Activated naive CD4-positive, alpha-beta T cell treated with anti-CD3 and anti-CD28 coated beads, Interleukin-2, amount 50 U/mL, for 24 hours (primary cell): ENCODE results near the gene WBP2.
"Not testable (repeated sequence)": the region's sequence is repeated elsewhere in the genome, so short reads cannot be mapped to it uniquely, and the experiment has no call there.

Experiments used
- H3K27ac Mint-ChIP-seq: one replicate; pipeline ENCODE4 v1.8.0; 2021; ENCODE audit warnings: mild to moderate bottlenecking, mixed read lengths
- H3K27me3 Mint-ChIP-seq: one replicate; pipeline ENCODE4 v1.8.0; 2021; ENCODE audit warnings: mixed read lengths
- H3K36me3 Mint-ChIP-seq: one replicate; pipeline ENCODE4 v1.8.0; 2021; ENCODE audit warnings: mixed read lengths
- H3K4me1 Mint-ChIP-seq: one replicate; pipeline ENCODE4 v1.8.0; 2021; ENCODE audit warnings: mixed read lengths
- H3K4me3 Mint-ChIP-seq: one replicate; pipeline ENCODE4 v1.8.0; 2021; ENCODE audit warnings: mild to moderate bottlenecking, mixed read lengths
- H3K9me3 Mint-ChIP-seq: one replicate; pipeline ENCODE4 v1.8.0; 2021; ENCODE audit warnings: mixed read lengths

WBP2 gene

DNA sequence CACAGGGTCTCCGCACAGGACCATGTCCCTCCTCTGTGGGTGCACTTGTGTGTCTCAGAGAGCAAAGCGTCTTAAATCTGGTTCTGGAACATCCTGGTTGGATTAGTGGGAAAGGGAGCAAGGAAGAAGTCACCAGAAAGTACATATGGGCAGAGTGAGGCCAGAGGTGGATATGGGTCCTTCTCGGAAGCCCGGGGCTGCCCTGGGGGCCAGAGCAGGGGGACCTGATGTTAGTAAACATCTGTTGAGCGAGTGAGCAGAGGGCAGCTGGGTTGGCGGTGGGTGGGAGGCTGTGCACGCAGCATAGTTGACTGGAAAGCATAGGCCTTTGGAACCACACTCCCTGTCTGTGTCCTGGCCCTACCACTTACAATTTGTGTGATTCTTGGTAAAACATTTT, 33.6 kb downstream of the WBP2 start:
- no peaks in the 10 kb centered on the region for H3K27me3 Mint-ChIP-seq
- H3K9me3 Mint-ChIP-seq: no peaks in the 10 kb centered on the region
- peak overlapping the region; percentile 76 for H3K27ac Mint-ChIP-seq
- H3K4me3 Mint-ChIP-seq: no peak overlapping the region
- H3K4me1 Mint-ChIP-seq: peaks cover 14% of the 10 kb centered on the region
- H3K36me3 Mint-ChIP-seq: peaks cover 2% of the 10 kb centered on the region

DNA sequence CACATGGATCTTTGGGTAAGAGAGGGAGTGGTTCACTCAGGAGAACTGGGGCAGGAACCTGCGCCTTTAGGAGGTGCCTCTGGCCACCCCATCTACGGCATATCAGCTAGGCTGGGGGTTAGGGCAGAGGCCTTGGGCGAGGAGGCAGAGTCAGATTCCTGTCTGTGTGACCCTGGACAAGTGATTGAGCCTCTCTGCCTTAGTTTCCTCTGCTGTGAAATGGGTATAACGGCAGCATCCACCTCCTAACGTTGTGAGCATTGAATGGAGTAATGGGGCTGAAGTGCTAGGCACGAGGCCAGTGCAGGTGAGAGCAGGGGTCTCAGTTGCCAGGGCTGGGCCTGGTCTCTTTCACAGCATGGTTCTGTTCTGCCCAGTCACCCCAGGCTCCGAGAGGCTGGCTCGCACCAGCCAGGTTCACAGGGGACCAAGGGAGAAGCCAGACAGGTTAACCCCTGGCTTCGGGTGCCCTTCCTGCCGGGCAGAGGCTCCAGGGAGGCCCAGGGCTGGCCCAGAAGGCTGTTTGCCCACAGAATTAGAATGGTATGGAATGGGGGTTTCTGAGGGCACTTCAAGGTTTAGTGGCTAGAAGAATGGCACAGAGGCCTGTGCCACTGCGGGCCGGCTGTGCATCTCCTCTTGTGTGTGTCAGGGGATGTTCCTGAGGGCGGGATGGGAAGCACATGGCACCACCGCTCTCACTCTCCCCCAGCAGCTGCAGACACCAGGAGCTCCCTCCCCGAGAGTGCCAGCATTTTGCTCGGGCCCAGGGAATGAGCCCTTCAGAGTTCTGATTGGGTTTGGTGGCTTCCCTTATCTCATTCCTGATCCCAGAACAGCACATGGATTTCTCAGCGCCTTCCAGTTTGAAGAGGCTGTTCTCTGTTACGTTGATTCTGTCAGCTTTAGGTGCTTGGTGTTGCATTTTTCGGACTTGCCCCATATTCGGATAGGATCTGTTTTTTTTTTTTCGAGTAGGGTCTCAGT, 34.7 kb downstream of the WBP2 start:
- H3K36me3 Mint-ChIP-seq: peaks cover 2% of the 10 kb centered on the region
- H3K4me1 Mint-ChIP-seq: peaks cover 14% of the 10 kb centered on the region
- H3K27ac Mint-ChIP-seq: no peak overlapping the region
- H3K27me3 Mint-ChIP-seq: no peaks in the 10 kb centered on the region
- no peaks in the 10 kb centered on the region for H3K9me3 Mint-ChIP-seq
- no peak overlapping the region for H3K4me3 Mint-ChIP-seq

DNA sequence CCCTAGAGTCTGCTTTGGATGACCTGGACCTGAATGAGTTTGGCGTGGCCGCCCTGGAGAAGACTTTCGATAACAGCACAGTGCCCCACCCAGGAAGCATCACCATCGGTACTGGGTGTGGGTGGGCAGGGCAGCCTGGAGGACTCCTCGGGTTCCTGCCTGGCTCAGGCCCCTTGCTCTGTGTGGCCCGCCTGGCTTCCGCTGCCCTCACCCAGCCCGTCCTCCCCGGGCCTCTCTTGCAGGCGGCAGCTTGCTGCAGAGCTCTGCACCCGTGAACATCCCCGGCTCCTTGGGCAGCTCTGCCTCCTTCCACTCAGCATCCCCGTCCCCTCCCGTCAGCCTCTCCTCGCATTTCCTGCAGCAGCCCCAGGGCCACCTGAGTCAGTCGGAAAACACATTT, 35.5 kb downstream of the WBP2 start:
- Mint-ChIP-seq H3K27me3 (no peaks in the 10 kb centered on the region), H3K27ac (no peak overlapping the region), H3K4me1 (peaks cover 14% of the 10 kb centered on the region), H3K36me3 (peaks cover 2% of the 10 kb centered on the region), H3K4me3 (no peak overlapping the region), H3K9me3 (no peaks in the 10 kb centered on the region)

DNA sequence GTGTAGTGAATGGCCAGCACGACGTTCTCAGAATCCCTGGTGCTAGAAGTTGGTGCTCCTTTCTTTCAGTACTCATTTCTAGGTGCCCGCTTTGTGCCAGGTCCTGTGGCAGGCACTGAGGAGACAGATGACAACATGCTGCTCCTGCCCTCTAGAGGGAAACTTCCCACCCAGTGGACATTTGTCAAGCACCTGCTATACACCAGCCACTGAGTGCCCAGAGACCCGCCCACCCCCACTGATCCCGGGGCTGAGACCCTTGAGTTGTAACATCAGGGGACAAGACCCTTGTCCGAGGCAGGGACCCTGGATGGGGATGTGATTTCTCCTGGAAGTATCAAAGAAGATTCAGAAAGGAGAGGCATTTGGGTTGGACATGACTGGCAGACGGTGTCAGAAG, 36.0 kb downstream of the WBP2 start:
- no peaks in the 10 kb centered on the region for H3K9me3 Mint-ChIP-seq
- no peaks in the 10 kb centered on the region for H3K27me3 Mint-ChIP-seq
- H3K4me3 Mint-ChIP-seq: no peak overlapping the region
- H3K4me1 Mint-ChIP-seq: peaks cover 14% of the 10 kb centered on the region
- H3K27ac Mint-ChIP-seq: no peak overlapping the region
- H3K36me3 Mint-ChIP-seq: peaks cover 2% of the 10 kb centered on the region

DNA sequence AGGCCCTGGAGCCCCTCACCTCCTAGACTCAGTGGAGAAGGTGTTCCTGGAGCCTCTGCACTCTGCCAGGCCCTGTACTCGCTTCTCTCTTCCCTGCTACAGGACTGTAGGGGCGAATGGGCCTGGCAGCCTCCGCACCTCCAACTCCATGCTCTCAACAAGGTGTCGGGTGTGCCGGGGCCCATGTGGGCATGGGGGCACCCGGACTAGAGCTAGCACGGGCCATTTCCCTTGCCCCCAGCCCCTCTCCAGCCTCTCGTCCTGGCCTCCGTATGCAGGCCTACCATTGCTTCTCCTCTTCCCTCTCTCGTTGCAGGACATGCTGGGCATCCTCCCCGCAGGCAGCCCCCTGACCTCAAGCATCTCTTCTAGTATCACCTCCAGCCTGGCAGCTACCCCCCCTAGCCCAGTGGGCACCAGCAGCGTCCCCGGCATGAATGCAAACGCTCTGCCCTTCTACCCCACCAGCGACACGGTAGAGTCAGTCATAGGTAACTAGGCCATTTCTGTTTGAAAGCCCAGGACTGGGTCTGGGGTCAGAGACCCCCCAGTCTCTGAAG, 36.7 kb downstream of the WBP2 start:
- no peak overlapping the region for H3K27ac Mint-ChIP-seq
- H3K36me3 Mint-ChIP-seq: peaks cover 2% of the 10 kb centered on the region
- no peaks in the 10 kb centered on the region for H3K9me3 Mint-ChIP-seq
- H3K4me1 Mint-ChIP-seq: peaks cover 14% of the 10 kb centered on the region
- no peaks in the 10 kb centered on the region for H3K27me3 Mint-ChIP-seq
- no peak overlapping the region for H3K4me3 Mint-ChIP-seq

DNA sequence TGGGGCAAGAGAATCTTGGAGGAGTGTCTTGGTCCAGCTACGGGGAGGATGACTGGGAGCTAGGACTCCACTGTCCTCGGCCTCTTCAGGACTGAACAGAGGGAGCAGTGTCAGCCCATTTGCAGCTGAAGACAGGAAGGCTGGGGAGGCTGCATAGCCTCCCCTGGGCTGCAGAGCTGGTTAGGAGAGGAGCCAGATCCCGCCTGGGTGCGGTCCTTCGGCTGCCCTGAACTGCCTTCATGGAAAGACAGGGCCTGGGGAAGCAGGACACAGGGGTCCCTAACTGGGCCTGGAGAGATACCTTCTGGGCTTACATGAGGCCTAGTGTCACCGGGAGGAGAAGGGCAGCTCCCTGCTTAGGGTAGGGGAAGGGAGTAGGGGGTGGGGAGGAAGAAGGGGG, 37.6 kb downstream of the WBP2 start:
- Mint-ChIP-seq H3K36me3 (peaks cover 2% of the 10 kb centered on the region), H3K27ac (no peak overlapping the region)

DNA sequence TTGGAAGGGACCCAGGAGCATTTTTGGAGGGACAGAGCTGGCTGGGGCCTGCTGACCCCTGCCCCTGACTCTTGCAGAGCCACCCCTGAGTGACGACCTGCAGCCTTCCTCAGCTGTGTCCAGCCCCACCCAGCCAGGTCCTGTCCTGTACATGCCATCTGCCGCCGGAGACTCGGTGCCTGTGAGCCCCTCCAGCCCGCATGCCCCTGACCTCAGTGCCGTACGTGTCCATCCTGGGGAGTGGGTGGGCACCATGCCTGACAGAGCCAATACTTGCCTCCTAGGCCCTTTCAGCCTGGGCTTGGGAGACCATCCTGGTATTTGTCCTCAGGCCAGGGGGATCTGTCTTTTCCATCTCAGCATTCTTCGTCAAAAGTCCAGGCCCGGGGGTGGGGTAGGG, 38.4 kb downstream of the WBP2 start:
- H3K36me3 Mint-ChIP-seq: peaks cover 2% of the 10 kb centered on the region
- peaks cover 6% of the 10 kb centered on the region for H3K4me1 Mint-ChIP-seq
- no peaks in the 10 kb centered on the region for H3K27me3 Mint-ChIP-seq
- no peak overlapping the region for H3K4me3 Mint-ChIP-seq
- H3K9me3 Mint-ChIP-seq: no peaks in the 10 kb centered on the region
- no peak overlapping the region for H3K27ac Mint-ChIP-seq

More for the DNA sequence above, 37.6 kb downstream of the WBP2 start:
- Mint-ChIP-seq H3K27me3 (no peaks in the 10 kb centered on the region), H3K4me3 (no peak overlapping the region), H3K4me1 (peaks cover 14% of the 10 kb centered on the region), H3K9me3 (no peaks in the 10 kb centered on the region)

DNA sequence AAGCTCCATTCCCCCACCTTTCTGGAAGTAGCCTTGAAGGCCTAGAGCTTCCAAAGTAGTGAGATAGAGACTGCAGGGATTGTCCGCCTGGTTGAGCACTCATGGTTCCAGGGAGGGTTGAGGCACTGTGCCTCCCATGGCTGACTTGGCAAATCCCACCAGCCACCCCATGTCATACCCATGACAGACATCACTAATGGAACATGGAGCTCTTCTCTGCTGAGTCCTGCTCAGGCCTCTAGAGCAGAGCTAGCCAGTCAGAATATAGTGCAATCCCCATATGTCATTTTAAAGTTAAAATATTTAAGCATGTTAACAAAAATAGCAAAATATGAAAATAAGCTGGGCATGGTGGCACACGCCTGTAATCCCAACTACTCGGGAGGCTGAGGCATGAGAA, 39.7 kb downstream of the WBP2 start:
- no peaks in the 10 kb centered on the region for H3K4me1 Mint-ChIP-seq
- H3K9me3 Mint-ChIP-seq: no peaks in the 10 kb centered on the region
- peaks cover 2% of the 10 kb centered on the region for H3K36me3 Mint-ChIP-seq
- no peak overlapping the region for H3K4me3 Mint-ChIP-seq
- no peak overlapping the region for H3K27ac Mint-ChIP-seq
- no peaks in the 10 kb centered on the region for H3K27me3 Mint-ChIP-seq

DNA sequence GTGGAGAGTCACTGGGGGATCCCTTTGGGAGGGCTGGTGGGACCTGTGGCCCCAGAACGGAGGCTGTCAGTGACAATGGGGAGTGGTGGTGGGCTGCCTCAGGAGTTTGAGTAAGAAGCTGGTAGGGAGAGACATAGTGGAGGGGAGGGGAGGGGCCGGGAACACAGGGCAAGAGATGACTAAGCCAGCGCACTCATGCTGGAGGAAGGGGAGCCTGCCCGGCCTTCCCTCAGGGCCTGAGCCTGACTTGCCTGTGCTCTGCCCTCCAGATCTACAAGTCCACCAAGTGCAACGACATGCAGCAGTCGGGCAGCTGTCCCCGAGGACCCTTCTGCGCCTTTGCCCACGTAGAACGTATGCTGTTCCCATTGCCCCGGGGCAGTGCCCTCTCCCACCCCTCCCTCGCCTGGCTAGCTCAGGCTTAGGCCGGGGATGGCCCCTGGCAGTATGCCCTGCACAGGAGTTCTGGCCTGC, 40.2 kb downstream of the WBP2 start:
- Mint-ChIP-seq H3K36me3 (peaks cover 2% of the 10 kb centered on the region), H3K4me3 (no peak overlapping the region), H3K4me1 (no peaks in the 10 kb centered on the region), H3K27ac (no peak overlapping the region), H3K9me3 (no peaks in the 10 kb centered on the region), H3K27me3 (no peaks in the 10 kb centered on the region)

DNA sequence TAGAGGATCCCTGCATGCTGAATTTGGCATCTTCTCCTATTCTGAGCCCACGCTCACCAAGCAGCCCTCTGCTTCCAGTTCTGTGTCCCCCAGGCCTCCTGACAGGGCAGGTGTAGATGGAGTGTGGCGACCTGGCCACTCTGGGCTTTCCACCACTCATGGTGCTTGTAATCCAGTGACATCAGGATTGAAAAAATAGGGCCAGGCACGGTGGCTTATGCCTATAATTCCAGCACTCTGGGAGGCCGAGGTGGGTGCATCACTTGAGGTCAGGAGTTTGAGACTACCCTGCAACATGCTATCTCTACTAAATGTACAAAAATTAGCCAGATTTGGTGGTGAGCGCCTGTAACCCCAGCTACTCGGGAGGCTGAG, 41.1 kb downstream of the WBP2 start:
- Mint-ChIP-seq H3K9me3 (no peaks in the 10 kb centered on the region), H3K36me3 (no peaks in the 10 kb centered on the region), H3K4me1 (no peaks in the 10 kb centered on the region), H3K27ac (no peak overlapping the region), H3K27me3 (no peaks in the 10 kb centered on the region), H3K4me3 (no peak overlapping the region)

DNA sequence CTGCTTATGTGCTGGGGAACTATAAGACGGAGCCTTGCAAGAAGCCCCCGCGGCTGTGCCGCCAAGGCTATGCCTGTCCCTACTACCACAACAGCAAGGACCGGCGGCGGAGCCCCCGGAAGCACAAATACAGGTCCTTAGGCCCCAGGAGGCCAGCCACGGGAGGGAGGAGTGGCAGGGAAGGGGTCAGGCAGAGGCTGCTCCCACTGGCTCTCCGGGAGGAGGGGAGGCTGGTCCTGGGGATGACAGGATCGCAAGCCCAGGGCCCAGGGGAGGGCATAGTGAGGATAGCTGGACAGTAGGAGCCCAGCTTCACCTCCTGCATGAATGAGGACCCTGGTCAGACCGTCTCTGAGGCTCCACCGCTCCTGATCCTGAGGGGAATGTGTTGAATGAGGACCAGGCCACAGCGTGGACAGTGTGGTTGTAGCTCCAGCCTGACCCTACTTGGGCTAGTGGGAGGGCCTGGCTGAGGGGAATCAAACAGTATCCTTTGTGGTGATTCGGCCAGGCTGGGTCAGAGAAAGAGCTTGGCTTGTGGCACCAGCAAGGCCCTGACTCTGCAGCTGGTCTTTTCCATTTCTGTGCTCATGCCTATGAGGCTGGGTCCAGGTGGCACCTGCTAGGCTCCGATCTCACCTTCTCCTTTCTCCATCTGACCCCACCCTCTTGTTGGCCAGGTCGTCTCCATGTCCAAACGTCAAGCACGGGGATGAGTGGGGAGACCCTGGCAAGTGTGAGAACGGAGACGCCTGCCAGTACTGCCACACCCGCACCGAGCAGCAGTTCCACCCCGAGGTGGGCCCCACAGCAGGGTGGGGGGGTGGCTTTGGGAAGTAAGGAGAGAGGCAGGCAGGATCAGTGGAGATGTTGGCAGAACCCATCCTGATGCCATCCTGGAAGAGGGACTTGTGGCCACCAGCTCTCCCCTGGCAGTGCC, 41.8 kb downstream of the WBP2 start:
- Mint-ChIP-seq H3K27ac (no peak overlapping the region), H3K4me1 (peaks cover 3% of the 10 kb centered on the region), H3K4me3 (no peak overlapping the region), H3K27me3 (no peaks in the 10 kb centered on the region), H3K9me3 (no peaks in the 10 kb centered on the region), H3K36me3 (no peaks in the 10 kb centered on the region)

DNA sequence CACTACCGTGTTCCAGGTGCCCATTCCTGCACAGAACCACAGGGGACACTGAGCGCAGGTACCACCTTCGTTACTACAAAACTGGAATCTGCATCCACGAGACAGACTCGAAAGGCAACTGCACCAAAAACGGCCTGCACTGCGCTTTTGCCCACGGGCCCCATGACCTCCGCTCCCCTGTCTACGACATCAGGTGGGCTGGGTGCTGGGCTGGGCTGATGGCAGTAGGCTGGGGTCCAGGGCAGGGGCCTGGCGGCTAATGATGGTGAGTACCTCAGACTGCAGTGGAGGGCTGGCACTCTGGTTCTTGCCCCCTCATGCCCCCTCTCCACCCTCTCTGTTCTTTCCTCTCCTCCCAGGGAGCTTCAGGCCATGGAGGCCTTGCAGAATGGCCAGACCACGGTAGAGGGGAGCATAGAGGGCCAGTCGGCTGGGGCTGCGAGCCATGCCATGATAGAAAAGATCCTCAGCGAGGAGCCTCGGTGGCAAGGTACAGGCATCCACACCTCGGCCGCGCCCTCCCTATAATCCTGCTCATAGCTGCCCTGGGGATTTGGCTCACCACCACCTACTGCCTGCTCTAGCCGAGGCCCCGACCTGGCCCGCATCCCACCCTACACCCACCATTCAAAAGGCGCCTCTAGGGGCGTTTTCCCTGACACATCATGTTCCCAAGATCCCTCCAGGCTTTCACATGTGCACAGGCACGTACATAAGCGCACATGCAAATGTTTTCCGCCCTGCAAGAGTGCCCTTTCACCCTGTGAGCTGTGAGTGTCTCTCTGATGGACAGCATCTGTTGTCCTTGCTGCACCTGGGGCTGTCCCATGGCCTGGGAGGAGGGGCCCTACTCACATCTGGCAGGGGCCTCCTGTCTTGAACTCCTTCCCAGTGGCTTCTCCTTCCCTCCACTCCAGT, 42.8 kb downstream of the WBP2 start:
- no peak overlapping the region for H3K4me3 Mint-ChIP-seq

DNA sequence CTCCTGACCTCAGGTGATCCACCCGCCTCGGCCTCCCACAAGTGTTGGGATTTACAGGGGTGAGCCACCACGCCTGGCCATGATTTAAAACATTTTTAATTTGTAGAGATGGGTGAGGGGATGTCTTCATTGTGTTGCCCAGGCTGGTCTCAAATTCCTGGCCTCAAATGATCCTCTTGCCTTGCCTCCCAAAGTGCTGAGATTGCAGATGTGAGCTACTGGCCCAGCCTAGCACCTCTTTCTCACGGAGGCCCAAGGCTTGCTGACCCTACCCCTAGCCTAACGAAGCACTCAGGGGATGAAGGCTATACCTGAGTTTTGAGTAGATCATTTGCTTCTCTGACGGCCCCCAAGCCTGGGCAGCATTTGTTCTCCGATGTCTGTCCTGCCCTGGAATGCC, 44.0 kb downstream of the WBP2 start:
- Mint-ChIP-seq H3K36me3 (no peaks in the 10 kb centered on the region), H3K4me3 (no peak overlapping the region), H3K27me3 (no peaks in the 10 kb centered on the region), H3K4me1 (peaks cover 3% of the 10 kb centered on the region), H3K9me3 (no peaks in the 10 kb centered on the region), H3K27ac (no peak overlapping the region)

More for the DNA sequence above, 42.8 kb downstream of the WBP2 start:
- Mint-ChIP-seq H3K9me3 (no peaks in the 10 kb centered on the region), H3K27ac (no peak overlapping the region), H3K4me1 (peaks cover 3% of the 10 kb centered on the region), H3K36me3 (no peaks in the 10 kb centered on the region), H3K27me3 (no peaks in the 10 kb centered on the region)

DNA sequence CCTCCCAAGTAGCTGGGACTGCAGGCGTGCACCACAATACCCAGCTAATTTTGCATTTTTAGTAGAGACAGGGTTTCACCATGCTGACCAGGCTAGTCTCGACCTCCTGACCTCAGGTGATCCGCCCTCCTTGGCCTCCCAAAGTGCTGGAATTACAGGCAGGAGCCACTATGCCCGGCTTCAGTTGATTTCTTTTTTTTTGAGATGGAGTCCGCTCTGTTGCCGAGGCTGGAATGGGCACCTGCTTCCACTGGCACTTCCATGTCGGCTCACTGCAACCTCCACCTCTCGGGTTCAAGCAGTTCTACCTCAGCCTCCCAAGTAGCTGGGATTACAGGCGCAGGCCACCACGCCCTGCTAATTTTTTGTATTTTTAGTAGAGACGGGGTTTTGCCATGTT, 44.4 kb downstream of the WBP2 start:
- H3K9me3 Mint-ChIP-seq, H3K27me3 Mint-ChIP-seq, H3K4me3 Mint-ChIP-seq, H3K36me3 Mint-ChIP-seq, H3K27ac Mint-ChIP-seq, H3K4me1 Mint-ChIP-seq: not testable (repeated sequence)

DNA sequence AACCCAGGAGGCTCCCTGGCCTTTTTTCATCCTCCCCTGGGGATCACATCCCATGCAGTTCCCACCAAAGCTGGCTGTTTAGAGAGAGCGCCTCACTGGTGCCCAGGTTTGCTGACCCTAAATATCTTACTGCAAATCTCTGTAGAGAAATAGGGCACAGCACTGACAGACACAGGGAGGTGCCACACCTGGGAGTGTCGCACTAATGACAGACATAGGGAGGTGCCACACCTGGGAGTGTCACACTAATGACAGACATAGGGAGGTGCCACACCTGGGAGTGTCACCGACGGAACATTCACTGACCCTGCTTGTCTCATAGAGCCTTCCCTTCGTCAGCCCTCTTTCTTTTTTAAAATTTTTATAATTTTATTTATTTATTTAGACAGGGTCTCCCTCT, 44.9 kb downstream of the WBP2 start:
- no peak overlapping the region for H3K4me3 Mint-ChIP-seq
- no peak overlapping the region for H3K27ac Mint-ChIP-seq

More for the DNA sequence above, 44.9 kb downstream of the WBP2 start:
- Mint-ChIP-seq H3K4me1 (peaks cover 3% of the 10 kb centered on the region), H3K36me3 (no peaks in the 10 kb centered on the region), H3K9me3 (no peaks in the 10 kb centered on the region), H3K27me3 (no peaks in the 10 kb centered on the region)
